ENCODE data around the gene CSMD2.

The CSMD2 gene

DNA sequence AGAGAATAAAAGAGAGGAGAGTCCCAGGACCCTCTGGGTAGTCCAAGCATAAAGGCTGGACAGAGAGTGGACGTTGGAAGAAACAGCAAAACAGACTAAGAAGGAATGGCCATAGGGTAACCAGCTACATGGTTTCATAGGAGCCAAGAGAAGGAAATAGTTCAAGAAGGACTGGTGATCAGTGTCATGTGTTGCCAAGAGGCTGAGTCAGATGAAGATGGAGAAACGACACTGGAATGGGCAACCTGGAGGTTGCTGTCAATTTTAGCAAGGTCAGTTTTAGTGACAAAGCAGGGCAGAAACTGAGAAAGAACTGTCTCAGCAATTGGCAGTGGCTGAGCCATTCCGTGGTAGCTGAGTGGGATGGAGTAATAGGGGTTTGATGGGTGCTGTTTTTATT, 259.8 kb downstream of the CSMD2 start:
- DNase-seq (ENCODE audit: low spot score in 2 of 2): no peak
- Mint-ChIP-seq H3K27ac (ENCODE audit: low read depth) (no peak overlapping the region), H3K9me3 (no peaks in the 10 kb centered on the region), H3K36me3 (ENCODE audit: insufficient read depth) (no peaks in the 10 kb centered on the region), H3K4me1 (no peaks in the 10 kb centered on the region), H3K27me3 (peaks cover 60% of the 10 kb centered on the region), H3K4me3 (no peak overlapping the region)
- no peak for ATAC-seq (replicated peaks; ENCODE audit: extremely low read depth, poor library complexity, severe bottlenecking)

- ATAC-seq (replicated peaks; ENCODE audit: extremely low read depth, poor library complexity, severe bottlenecking): no peak
- Mint-ChIP-seq H3K27me3 (peaks cover 66% of the 10 kb centered on the region), H3K9me3 (no peaks in the 10 kb centered on the region)
These were observed 261.8 kb downstream of the CSMD2 start for GRCh38 chr1:33903210-33903589.

GRCh38 chr1:33902486-33903209, 262.4 kb downstream of the CSMD2 start:
- H3K4me3 Mint-ChIP-seq: no peak overlapping the region
- H3K27me3 Mint-ChIP-seq: peaks cover 66% of the 10 kb centered on the region
- no peak for DNase-seq (ENCODE audit: low spot score in 2 of 2)

More at GRCh38 chr1:33903210-33903589, 261.8 kb downstream of the CSMD2 start:
- no peak for DNase-seq (ENCODE audit: low spot score in 2 of 2)
- no peak overlapping the region for H3K27ac Mint-ChIP-seq (ENCODE audit: low read depth)
- no peaks in the 10 kb centered on the region for H3K36me3 Mint-ChIP-seq (ENCODE audit: insufficient read depth)
- no peak overlapping the region for H3K4me3 Mint-ChIP-seq
- H3K4me1 Mint-ChIP-seq: no peaks in the 10 kb centered on the region

DNA sequence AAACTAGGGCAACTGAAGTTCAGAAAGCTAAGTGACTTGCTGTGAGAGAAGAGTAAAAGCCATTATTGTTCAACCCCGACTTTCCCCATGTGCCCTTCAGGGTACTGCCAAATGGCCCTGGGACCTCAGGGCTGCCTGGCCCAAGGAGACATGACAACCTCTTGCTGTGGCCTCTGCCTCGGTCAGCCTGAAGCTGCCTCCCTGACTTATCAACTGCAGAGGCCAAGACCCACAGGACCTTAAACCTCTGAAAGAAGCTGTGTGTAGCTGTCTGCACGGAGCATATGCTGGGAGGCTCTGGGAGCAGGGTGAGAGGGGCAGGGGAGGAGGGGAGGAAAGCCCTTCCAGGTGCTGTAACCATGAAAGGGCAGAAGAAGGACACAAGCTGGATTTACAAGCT, 265.3 kb downstream of the CSMD2 start:
- H3K9me3 Mint-ChIP-seq: no peaks in the 10 kb centered on the region
- ATAC-seq (replicated peaks; ENCODE audit: extremely low read depth, poor library complexity, severe bottlenecking) (no peak), DNase-seq (ENCODE audit: low spot score in 2 of 2) (no peak)
- H3K4me3 Mint-ChIP-seq: no peak overlapping the region
- H3K27me3 Mint-ChIP-seq: peaks cover 58% of the 10 kb centered on the region
- no peaks in the 10 kb centered on the region for H3K36me3 Mint-ChIP-seq (ENCODE audit: insufficient read depth)
- H3K27ac Mint-ChIP-seq (ENCODE audit: low read depth): no peak overlapping the region
- H3K4me1 Mint-ChIP-seq: no peaks in the 10 kb centered on the region

More at GRCh38 chr1:33902486-33903209, 262.4 kb downstream of the CSMD2 start:
- no peaks in the 10 kb centered on the region for H3K36me3 Mint-ChIP-seq (ENCODE audit: insufficient read depth)
- no peaks in the 10 kb centered on the region for H3K4me1 Mint-ChIP-seq
- H3K9me3 Mint-ChIP-seq: no peaks in the 10 kb centered on the region
- H3K27ac Mint-ChIP-seq (ENCODE audit: low read depth): no peak overlapping the region
- no peak for ATAC-seq (replicated peaks; ENCODE audit: extremely low read depth, poor library complexity, severe bottlenecking)

- Mint-ChIP-seq H3K4me1 (no peaks in the 10 kb centered on the region), H3K36me3 (ENCODE audit: insufficient read depth) (no peaks in the 10 kb centered on the region)
These were observed 266.1 kb downstream of the CSMD2 start for GRCh38 chr1:33898881-33899280.

DNA sequence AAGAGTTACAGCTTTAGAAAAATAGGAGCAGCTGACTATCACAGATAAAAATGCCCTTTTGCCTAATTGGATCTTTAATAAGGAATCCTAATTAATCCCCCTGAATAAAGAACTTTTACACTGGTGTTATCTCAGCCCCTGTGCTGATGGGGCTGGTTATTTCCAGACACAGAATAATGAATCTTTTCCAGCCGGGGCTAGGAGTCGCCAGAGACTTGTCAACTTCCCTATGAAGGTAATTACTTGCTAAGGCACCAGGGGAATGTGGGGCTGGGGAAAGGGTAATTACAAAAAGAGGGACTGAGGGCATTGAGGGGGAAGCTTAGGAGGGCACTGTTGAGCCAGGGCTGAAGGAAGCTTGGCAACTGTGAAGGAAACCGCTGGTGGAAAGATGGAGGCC, 266.6 kb downstream of the CSMD2 start:
- Mint-ChIP-seq H3K4me3 (no peak overlapping the region), H3K36me3 (ENCODE audit: insufficient read depth) (no peaks in the 10 kb centered on the region), H3K9me3 (no peaks in the 10 kb centered on the region), H3K27ac (ENCODE audit: low read depth) (no peak overlapping the region), H3K4me1 (no peaks in the 10 kb centered on the region), H3K27me3 (peaks cover 56% of the 10 kb centered on the region)
- ATAC-seq (replicated peaks; ENCODE audit: extremely low read depth, poor library complexity, severe bottlenecking): no peak
- no peak for DNase-seq (ENCODE audit: low spot score in 2 of 2)

More at GRCh38 chr1:33898881-33899280, 266.1 kb downstream of the CSMD2 start:
- Mint-ChIP-seq H3K27me3 (peaks cover 61% of the 10 kb centered on the region), H3K27ac (ENCODE audit: low read depth) (no peak overlapping the region), H3K4me3 (no peak overlapping the region), H3K9me3 (no peaks in the 10 kb centered on the region)
- ATAC-seq (replicated peaks; ENCODE audit: extremely low read depth, poor library complexity, severe bottlenecking) (no peak), DNase-seq (ENCODE audit: low spot score in 2 of 2) (no peak)

GRCh38 chr1:33897092-33897725, 267.8 kb downstream of the CSMD2 start:
- Mint-ChIP-seq H3K9me3 (no peaks in the 10 kb centered on the region), H3K4me3 (no peak overlapping the region), H3K27ac (ENCODE audit: low read depth) (no peak overlapping the region), H3K27me3 (peaks cover 49% of the 10 kb centered on the region), H3K4me1 (no peaks in the 10 kb centered on the region), H3K36me3 (ENCODE audit: insufficient read depth) (no peaks in the 10 kb centered on the region)
- no peak for ATAC-seq (replicated peaks; ENCODE audit: extremely low read depth, poor library complexity, severe bottlenecking)
- DNase-seq (ENCODE audit: low spot score in 2 of 2): no peak

- no peak for DNase-seq (ENCODE audit: low spot score in 2 of 2)
- Mint-ChIP-seq H3K4me3 (no peak overlapping the region), H3K4me1 (no peaks in the 10 kb centered on the region), H3K27ac (ENCODE audit: low read depth) (no peak overlapping the region), H3K27me3 (peaks cover 38% of the 10 kb centered on the region), H3K36me3 (ENCODE audit: insufficient read depth) (no peaks in the 10 kb centered on the region), H3K9me3 (no peaks in the 10 kb centered on the region)
- ATAC-seq (replicated peaks; ENCODE audit: extremely low read depth, poor library complexity, severe bottlenecking): no peak
These were observed 269.1 kb downstream of the CSMD2 start for GRCh38 chr1:33895976-33896375.

DNA sequence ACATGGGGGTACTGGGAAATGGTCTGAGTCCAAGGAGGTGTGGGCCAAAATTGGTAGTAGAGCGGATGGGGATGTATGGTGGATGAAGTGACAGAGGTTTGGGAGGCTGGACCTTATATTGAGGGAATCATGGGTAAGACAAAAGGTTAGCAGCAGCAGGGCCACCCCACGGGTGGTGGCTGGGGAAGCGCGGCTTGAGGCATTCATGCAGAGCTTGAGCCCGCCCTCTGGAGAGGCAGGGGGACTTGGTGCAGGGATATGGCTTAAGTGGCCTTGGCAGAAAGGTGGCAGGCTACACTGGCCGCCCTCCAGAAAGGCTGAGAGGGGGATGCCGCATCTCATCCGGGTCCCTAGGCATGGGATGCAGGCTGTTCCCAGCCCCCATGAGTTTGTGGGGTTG, 269.6 kb downstream of the CSMD2 start:
- Mint-ChIP-seq H3K36me3 (ENCODE audit: insufficient read depth) (no peaks in the 10 kb centered on the region), H3K4me1 (no peaks in the 10 kb centered on the region), H3K27me3 (peaks cover 32% of the 10 kb centered on the region), H3K4me3 (no peak overlapping the region), H3K9me3 (no peaks in the 10 kb centered on the region), H3K27ac (ENCODE audit: low read depth) (no peak overlapping the region)
- no peak for DNase-seq (ENCODE audit: low spot score in 2 of 2)
- ATAC-seq (replicated peaks; ENCODE audit: extremely low read depth, poor library complexity, severe bottlenecking): no peak

GRCh38 chr1:33893147-33893830, 271.7 kb downstream of the CSMD2 start:
- no peaks in the 10 kb centered on the region for H3K4me1 Mint-ChIP-seq
- DNase-seq (ENCODE audit: low spot score in 2 of 2) (no peak), ATAC-seq (replicated peaks; ENCODE audit: extremely low read depth, poor library complexity, severe bottlenecking) (no peak)
- H3K4me3 Mint-ChIP-seq: no peak overlapping the region
- no peaks in the 10 kb centered on the region for H3K36me3 Mint-ChIP-seq (ENCODE audit: insufficient read depth)
- H3K9me3 Mint-ChIP-seq: no peaks in the 10 kb centered on the region
- H3K27ac Mint-ChIP-seq (ENCODE audit: low read depth): no peak overlapping the region
- H3K27me3 Mint-ChIP-seq: peaks cover 25% of the 10 kb centered on the region

DNA sequence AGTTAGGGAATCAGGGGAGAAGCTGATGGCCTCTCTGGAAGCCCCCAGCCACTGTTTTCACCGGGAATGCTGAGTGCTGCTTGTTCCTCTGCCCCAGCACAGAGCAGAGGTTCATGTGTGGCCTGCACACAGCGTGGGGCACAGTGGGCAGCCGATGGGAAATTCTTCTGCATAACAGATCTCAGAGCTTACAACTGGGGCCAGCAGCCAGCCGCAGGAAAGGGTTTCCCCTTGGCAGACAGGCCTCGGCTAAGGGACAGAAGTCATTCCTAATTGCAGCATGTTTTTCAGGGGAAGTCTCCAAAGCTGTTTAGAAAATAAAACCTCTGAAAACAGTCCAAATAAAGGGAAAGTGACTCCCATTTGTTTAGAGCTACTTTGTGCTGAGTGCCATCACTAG, 278.5 kb downstream of the CSMD2 start:
- DNase-seq (ENCODE audit: low spot score in 2 of 2): no peak
- Mint-ChIP-seq H3K27ac (ENCODE audit: low read depth) (no peak overlapping the region), H3K9me3 (no peaks in the 10 kb centered on the region), H3K36me3 (ENCODE audit: insufficient read depth) (no peaks in the 10 kb centered on the region), H3K27me3 (peaks cover 38% of the 10 kb centered on the region), H3K4me1 (no peaks in the 10 kb centered on the region), H3K4me3 (no peak overlapping the region)
- ATAC-seq (replicated peaks; ENCODE audit: extremely low read depth, poor library complexity, severe bottlenecking): no peak

- Mint-ChIP-seq H3K4me3 (no peak overlapping the region), H3K36me3 (ENCODE audit: insufficient read depth) (no peaks in the 10 kb centered on the region), H3K4me1 (no peaks in the 10 kb centered on the region), H3K9me3 (no peaks in the 10 kb centered on the region), H3K27ac (ENCODE audit: low read depth) (no peak overlapping the region), H3K27me3 (peaks cover 44% of the 10 kb centered on the region)
- ATAC-seq (replicated peaks; ENCODE audit: extremely low read depth, poor library complexity, severe bottlenecking): no peak
- DNase-seq (ENCODE audit: low spot score in 2 of 2): no peak
These were observed 284.7 kb downstream of the CSMD2 start for GRCh38 chr1:33880305-33880704.

- Mint-ChIP-seq H3K27ac (ENCODE audit: low read depth) (no peak overlapping the region), H3K36me3 (ENCODE audit: insufficient read depth) (no peaks in the 10 kb centered on the region), H3K4me1 (no peaks in the 10 kb centered on the region), H3K9me3 (no peaks in the 10 kb centered on the region), H3K4me3 (no peak overlapping the region), H3K27me3 (peaks cover 46% of the 10 kb centered on the region)
- no peak for DNase-seq (ENCODE audit: low spot score in 2 of 2)
- ATAC-seq (replicated peaks; ENCODE audit: extremely low read depth, poor library complexity, severe bottlenecking): no peak
These were observed 286.6 kb downstream of the CSMD2 start for GRCh38 chr1:33878392-33878791.
